A673 (cell line): ENCODE measurements around the gene KRTAP10-5.

ENCODE experiments used
- CTCF ChIP-seq: fragments of 300-800, 200-600 bp; sonication (generic); conservative IDR thresholded peaks from 2 replicates; pipeline ENCODE4 v1.5.1; 2017; ENCODE audit warnings: low read depth, mild to moderate bottlenecking, antibody characterized with exemption, low read length, moderate library complexity, mixed read lengths
- EZH2 ChIP-seq: fragments of 200-600 bp; sonication (generic); IDR thresholded peaks from 2 replicates; pipeline ENCODE4 v1.6.1; 2017; ENCODE audit warnings: borderline replicate concordance, low read depth, mild to moderate bottlenecking, mixed read lengths, antibody characterized with exemption, low read length; ENCODE audit not compliant: poor library complexity, severe bottlenecking

- TF ChIP-seq CTCF (no peak), EZH2 (no peak)
Measured at GRCh38 chr21:44612669-44613229, 32.3 kb upstream of the KRTAP10-5 start.
